Renal pelvis (tissue), 12 donors: ENCODE results near the gene ADGB. TPM values are rescaled to one million over a fixed set of nuclear protein-coding genes. Genes with fewer than 3 reads are reported as not detected.
"Not testable (repeated sequence)": the region's sequence is repeated elsewhere in the genome, so short reads cannot be mapped to it uniquely, and the experiment has no call there.

Experiments used
- DNase-seq: peaks from one replicate; pipeline ENCODE4 v3.0.0-alpha.2; 2013
- long read RNA-seq, 16 experiments: transcript quantifications; one replicate each; lab custom pipeline, GENCODE V29; 2026
- polyA plus RNA-seq, 3 donors: library from polyadenylated mRNA; unstranded; fragments of 120-200 nt; gene quantifications; one replicate each; pipeline ENCODE4 v1.2.1, GENCODE V29; 2013; ENCODE audit not compliant: insufficient read length in 3 of 3

ADGB gene
- under 1 TPM; 0.40 to 0.95 (median 0.52) TPM for polyA plus RNA-seq
- long read RNA-seq, donor 1 = 0 reads
- long read RNA-seq, donor 2 = 0 reads
- long read RNA-seq, donor 3 = 0 reads
- long read RNA-seq, donor 4 = 0 reads
- long read RNA-seq, donor 5 = 0 reads
- long read RNA-seq, donor 6 = 0 reads
- long read RNA-seq, donor 7 = 0 reads
- long read RNA-seq, donor 8 = 0 reads
- long read RNA-seq, donor 9 = 0 reads
- long read RNA-seq, donor 10 = 0 reads
- long read RNA-seq, donor 11 = 0 reads
- long read RNA-seq, donor 12 = 0 reads
- long read RNA-seq, donor 13 = 0 reads
- long read RNA-seq, donor 14 = 0 reads
- long read RNA-seq, donor 15 = 0 reads
- long read RNA-seq, donor 16 = 0 reads

DNA sequence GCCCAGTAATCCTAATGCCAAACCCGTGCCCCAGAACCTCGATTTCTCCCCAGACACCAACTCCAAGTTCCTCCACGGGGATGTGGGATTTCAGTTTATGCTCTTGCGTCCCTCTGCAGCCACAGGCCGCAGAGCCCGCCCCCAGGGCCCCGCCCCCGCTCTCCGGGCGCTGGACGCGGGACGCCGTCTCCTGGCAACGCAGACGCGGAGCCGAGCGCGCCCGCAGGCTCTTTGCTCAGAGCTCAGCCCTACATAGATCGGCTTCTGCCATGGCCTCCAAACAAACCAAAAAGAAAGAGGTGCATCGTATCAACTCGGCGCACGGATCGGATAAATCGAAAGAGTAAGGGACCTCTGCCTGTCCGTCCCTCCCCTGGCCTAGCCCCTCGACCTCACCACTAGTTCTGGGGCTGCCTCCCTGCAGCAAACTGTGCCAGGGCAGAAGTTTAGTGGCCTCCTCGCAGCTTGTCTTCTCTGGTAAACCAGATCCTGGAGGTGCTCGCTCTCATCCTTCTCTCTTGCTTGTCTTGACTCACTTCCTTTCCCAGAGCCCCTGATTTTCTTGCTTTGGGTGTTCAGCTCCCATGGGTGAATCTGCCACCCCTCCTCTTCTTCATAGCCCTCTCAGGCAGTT lies at the start of gene ADGB:
Gene ADGB, plus strand, starts transcription at position 201 of the 634 bp plus-strand sequence. Its CDS starts 69 bp downstream, at position 270.
- peak; percentile 65 for DNase-seq

DNA sequence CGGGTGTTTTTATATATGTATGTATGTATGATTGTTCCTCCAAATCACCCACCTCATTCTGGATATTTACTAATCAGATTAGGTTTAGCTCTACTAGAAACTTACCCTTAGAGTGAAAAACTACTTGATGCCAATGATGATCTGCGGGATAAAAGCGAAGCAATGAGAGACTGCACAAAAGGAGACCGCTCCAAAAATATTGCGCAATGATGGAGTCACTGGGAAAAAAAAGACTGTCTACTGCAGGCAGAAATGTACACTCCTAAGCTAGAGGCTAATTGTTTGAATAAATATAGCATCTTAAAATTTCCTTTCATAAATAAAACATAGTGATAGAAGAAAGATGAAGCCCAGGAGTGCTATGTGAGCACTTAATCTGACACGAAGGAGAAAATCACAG lies 47.9 kb upstream of the ADGB start:
- no peak for DNase-seq

DNA sequence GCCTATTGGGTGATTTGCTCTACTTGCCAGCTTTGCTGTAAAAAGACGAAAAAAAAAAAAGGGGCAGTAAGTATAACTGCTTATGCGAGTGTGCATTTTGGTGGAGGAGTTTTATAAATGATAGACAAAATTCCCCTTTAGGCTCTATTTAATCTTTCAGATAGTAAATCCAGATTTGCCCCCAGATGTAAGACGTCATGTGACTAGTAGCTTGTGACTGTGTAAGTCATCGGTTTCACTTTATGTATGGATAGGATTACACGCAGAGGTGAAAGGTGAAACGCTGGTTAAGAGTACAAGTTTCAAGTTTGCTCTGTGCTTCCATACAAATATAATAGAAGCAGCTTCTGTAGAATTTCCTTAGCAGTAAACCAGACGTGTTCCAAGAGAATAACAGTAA lies 47.2 kb upstream of the ADGB start:
- peak; percentile 43 for DNase-seq

DNA sequence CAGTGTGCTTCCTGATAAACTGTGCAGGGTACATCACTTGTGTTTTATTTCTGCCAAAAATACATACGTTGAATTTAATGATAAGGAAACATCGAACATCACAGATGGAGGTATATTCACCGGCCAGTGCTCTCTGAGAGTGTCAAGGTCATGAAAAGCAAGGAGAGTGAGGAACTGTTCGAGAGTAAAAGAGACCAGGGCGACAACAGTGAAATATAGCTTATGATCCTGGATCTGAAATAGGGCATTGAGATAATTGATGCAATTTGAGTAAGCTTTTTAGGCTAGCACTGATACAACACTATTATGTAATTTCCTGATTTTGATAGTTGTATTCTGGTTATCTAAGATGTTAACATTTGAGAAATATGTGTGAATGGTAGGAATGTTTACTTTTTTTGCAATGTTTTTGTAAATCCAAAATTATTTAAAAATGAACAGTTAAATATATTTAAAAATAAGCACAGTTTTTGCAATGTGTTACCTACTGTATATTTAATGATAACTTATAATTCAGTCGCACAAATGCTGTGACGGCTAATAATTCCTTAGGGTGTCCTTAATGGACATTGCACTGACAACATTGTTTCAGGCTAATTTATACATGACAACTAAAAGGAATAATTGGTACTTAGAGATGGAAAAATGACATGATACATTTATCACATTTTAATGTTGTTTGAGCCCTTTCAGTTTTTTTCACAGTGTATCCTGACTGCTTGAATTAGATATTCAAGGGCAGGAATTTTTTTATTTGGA lies 45.2 kb upstream of the ADGB start:
- no peak for DNase-seq

DNA sequence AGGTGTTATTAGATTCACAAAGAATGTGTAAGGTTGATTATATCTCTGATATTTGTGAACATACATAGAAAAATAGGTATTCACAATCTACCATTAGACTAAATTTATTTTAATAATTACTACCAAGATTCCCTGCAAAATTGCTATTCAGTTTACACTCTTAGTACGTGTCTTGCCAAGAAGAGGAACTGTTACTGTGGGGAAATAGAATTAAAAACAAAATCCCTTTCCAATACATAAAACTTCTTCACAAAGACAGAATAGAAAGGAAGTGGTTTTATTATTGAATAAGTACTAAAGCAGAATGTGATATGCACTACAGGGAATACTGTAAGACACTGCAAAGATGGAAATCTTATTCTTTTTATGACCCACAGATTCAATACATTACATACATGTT lies 38.2 kb upstream of the ADGB start:
- DNase-seq = no peak

DNA sequence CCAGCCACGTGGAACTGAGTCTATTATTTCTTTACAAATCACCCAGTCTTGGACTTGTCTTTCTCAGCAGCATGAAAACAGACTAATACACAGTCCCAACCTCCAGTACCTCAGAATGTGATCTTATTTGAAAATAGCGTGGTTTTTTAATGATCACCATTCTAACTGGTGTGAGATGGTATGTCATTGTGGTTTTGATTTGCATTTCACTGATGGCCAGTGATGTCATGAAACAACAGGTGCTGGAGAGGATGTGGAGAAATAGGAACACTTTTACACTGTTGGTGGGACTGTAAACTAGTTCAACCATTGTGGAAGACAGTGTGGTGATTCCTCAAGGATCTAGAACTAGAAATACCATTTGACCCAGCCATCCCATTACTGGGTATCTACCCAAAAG lies 32.1 kb upstream of the ADGB start:
- DNase-seq = not testable (repeated sequence)

DNA sequence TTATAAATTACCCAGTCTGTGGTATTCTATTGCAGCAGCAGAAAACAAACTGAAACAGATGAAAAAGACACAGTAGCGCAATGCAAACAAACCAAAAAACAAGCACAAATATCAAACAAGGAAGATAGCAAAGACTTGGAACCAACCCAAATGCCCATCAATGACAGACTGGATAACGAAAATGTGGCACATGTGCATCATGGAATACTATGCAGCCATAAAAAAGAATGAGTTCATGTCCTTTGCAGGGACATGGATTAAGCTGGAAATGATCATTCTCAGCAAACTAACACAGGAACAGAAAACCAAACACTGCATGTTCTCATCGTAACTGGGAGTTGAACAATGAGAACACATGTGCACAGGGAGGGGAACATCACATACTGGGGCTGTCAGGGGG lies 30.2 kb upstream of the ADGB start:
- not testable (repeated sequence) for DNase-seq

DNA sequence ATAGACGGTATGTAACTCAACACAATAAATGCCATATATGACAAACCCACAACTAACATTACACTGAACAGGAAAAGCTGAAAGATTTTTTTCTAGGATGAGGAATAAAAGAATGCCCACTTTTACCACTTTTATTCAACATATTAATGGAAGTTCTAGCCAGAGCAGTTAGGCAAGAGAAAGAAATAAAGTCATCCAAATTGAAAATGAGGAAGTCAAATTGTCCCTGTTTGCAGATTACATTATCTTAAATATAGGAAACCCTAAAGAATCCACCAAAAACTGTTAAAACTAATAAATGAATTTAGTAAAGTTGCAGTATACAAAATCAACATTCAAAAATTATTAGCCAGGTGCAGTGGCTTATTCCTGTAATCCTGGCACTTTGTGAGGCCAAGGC lies 24.6 kb upstream of the ADGB start:
- DNase-seq = no peak

DNA sequence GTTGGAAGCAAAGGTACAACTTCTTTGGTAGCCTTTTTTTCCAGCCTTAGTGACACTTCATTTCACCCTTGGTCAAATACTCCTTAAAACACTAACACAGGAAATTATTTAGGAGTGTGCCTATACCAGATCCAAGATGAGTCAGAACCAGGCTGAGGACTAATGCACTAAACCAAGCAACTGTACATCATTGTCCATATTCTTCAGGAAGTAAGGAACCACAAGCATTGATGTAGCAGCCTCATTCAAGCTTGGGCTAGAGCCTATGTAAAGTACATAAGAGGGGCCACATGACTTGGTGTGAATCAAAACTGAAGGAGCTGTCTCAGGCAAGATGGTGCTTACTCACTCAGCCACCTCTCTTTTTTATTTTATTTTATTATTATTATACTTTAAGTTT lies 20.7 kb upstream of the ADGB start:
- DNase-seq = no peak

DNA sequence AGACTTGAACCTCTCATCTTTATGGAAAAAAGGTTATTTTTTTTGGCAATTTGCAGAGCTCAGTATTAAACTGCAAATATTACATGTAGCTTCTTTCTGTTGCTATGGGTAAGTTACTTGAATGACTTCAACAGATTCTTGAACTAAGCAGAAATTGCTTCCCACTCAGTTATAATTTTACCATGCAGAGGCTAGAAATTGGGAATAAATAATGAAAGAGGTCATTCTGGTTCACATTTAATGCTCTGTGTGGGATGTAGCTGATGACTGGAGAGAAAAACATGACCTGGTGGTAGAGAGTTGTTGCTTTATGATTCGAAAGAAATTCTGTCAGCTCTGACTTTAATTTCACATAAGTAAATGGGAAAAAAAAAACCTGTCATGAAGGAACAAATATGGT lies 16.8 kb upstream of the ADGB start:
- DNase-seq = no peak

DNA sequence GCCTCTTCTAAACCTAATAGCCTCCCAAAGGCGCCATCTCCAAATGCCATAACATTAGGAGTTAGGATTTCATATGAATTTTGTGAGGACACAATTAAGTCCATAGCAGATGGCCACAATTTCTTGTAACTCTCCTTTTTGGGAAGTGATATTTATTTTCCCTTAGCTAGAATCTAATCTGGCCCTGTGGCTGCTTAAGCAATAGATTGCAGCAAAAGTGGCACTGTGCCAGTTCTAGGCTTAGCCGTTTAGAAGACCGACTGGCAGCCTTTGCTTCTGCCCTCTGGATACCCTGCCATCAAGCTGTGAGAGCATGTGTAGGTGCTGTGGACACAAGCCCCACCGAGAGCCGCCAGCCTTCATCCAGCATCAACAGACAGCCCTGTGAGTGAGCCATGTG lies 15.9 kb upstream of the ADGB start:
- DNase-seq = no peak

DNA sequence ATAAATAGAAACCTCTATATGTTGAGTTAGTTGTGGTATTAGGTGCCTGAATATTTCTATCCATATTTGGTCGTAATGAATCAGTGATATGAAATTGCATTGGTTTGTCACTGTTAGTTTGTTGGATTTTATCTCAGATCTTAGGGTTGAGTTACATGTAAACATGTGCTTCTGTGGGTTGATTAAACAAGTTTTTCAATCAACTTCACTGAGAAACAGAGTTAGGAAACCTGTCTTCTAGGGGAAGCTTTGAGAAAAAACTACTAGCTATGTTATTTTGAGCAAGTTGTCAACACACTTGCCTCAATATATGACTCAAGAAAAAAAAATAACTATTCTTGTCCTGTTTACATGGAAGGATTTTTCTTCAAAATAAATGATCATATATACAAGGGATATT lies 14.8 kb upstream of the ADGB start:
- DNase-seq = no peak

DNA sequence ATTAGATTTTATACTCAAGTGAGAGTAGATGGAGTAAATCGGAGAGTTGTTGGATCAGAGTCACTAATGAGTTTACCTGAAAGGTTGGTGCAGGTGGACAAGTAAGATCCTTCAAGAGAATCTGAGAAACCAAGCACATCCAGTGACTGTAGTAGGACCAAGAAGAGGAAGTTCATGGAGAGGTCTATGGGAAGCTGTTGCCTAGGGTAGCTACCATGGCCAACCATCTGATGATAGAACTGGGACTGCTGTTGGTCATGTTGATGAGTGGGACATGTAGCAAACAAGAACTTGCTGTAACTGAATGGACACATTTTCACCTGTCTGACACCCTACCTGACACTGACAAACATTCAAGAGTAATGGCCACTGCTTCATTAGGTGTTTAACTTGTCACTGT lies 11.3 kb upstream of the ADGB start:
- no peak for DNase-seq

DNA sequence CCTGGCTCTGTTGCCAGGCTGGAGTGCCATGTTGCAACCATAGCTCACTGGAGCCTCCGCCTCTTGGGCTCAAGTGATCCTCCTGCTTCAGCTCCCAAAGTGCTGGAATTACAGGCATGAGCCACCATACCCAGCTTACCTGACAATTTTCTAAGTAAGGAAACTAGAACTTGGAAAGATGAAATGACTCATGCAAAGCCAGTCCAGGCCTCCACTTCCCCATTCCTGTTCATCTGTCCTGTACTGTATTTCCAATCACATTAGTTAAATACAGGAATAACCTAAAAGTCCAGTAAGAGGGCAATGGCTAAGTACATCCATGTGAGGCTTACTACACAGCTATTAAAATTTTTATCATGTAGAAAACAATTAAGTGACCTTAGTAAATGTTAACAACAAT lies 8.3 kb upstream of the ADGB start:
- DNase-seq = no peak

DNA sequence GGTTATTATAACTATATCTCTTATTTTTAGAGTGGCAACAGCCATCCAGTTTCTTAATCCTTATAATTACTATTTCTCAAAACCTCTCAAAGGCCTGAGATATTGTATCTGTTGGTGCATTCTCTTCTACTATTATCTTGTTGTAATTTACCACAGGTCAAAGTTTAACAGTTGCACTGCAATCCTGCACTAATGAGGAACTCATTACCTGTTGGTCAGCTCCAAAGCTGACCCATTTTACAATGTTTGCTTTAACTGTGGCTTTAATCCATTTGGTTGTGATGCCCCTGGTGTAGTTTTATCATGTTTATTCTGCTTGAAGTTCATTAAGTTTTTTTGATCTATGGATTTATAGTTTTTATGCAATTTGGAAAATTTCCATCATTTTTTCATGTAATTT lies 6.3 kb upstream of the ADGB start:
- no peak for DNase-seq

DNA sequence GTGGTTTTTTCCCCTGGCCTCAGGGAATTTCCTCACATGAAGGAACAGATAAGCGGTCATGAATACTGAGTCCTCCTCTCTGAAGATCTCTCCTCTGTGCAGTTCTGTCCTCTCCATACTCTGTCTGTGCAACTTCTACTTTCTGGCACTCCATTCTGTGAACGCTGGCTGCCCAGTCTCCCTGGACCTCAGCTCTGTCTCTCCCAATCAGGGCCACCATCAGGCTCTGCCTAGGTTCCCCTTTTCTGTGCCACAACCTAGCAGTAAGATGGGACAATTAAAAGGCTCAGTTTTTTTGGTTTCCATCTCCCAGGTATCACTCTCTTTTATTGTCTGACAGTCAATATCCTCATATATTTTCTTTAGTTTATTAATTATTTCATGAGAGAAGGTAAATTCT lies 4.8 kb upstream of the ADGB start:
- DNase-seq = no peak

DNA sequence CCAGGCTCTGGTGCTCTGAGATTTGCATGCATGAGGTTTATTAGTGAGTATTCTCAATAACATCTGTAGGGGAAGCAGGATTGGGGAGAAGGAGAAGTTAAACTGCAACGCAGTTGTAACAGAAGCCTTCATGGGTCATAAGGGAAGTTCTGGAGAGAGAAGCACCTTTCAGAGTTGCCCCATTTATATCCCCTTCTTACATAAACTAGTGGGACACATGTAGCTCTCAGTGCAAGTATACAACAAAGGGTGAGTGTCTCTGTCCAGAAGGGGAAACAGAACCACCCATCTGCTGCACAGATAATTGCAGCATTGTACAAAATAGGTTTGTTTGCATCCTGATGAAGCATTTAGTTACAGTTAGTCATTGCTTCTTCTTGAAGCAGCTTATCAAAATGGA lies 4.3 kb upstream of the ADGB start:
- DNase-seq = no peak

DNA sequence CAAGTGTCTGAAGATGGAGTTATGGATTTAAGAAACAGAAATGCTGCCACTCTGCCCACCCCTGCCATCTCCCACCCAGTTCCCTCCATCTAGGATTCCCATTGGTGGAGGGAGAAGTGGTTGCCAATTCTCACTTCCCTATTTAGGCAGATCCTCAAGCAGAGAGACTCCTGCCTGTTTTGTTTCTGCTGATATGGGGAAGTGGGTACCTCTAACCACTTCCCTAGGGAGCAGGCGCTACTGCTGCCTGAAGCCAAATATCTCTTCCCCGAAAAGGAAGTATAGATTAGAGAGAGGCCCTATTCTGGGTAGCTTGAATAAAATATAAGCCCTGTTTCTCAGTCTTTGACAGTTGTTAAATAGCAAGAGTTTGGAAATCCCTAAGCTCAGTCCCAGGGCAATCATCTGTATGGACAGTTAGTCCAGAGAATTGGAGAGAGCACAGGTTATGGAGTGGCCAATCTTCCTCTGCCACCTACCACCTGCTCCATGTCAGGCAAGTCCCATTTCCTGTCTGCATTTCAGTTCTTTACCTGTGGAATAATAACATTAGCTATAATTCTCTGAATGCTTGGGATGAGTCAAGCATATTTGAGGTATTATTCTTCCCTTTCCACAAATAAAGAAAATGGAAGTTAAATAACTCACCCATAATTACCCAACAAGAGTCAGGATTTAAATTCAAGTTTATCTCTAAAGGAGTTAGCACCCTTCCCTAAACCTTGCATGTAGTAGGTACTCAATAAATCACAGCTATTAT lies 2.6 kb upstream of the ADGB start:
- DNase-seq = no peak

DNA sequence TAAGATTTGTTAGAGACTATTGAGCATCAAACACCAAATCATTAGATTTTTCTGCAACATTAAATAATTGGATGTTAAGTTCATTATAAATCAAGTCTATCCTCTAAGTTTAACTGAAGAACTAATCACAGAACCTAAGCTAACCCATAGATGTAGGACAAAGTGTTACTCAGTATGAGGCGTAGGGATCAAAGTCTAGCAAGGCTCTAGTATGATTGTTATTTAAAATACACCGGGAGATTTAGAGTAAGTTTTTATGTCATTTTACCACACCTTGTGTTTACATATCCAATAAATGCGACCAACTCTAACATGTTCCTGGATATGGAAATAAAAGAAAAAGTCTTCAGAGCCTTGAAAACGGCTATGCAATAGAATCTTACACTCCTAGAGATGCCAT lies 2.6 kb downstream of the ADGB start:
- no peak for DNase-seq

DNA sequence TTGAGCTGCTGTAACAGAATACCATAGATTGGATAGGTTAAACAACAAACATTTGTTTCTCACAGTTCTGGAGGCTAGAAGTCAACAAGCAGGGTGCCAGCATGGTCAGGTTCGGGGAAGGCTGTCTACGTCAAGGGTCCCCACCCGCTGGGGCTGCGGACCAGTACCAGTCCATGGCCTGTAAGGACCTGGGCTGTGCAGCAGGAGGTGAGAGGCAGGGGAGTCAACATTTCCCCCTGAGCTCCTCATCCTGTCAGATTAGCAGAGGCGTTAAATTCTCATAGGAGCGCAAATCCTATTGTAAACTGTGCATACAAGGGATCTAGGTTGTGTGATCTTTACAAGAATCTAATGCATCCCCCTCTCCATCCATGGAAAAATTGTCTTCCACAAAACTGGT lies 3.8 kb downstream of the ADGB start:
- no peak for DNase-seq

DNA sequence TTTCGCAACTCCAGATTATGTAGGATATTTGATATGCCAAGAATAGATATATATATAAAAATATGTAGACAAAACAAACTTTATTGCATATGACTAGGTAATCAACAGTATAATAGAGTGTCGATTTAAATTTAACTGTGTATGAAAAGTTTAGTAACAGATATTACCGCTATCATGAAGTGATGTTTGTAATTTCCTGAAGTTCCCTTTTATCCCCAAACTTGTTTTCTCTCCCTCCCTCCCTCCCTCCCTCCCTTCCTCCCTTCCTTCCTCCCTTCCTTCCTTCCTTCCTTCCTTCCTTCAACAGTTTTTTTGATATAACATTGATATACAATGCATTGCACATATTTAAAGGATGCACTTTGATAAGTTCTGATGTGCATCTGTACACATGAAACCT lies 15.2 kb downstream of the ADGB start:
- DNase-seq = no peak

DNA sequence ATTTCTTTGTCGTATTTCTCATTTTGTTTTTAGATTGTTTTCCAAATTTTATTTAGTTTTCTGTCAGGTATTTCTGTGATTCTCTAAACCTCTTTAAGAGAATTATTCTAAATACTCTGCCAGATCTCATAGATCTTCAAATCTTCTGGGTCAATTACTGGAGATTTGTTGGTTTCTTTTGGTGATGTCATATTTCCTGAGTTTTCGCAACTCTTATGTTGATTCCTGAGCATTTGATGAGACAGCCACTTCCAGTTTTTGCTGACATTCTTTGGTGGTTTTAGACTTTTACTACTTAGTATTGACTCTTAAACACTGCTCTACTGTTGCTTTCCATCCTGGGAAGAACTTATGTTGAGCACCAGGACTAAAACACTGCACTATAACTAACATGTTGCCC lies 21.9 kb downstream of the ADGB start:
- no peak for DNase-seq
